ENCODE results near the gene PSMB1. TPM values are rescaled to one million over a fixed set of nuclear protein-coding genes. Genes with fewer than 3 reads are reported as not detected.

Gene PSMB1
- total and polyA plus RNA-seq, 2 donors (not counting 3 experiments of a cell fraction or from before 2014, with no cell fraction given), result 198 to 560 TPM

- Histone ChIP-seq H3K27me3 (ENCODE audit: control insufficient read depth in 2 of 2, insufficient read depth in 2 of 2, low read length in 2 of 2) (peaks cover 0 to 2% of the 10 kb centered on the region in 2 experiments), H3K4me1 (ENCODE audit: control insufficient read depth, extremely low read depth, insufficient read depth, low read length) (no peaks in the 10 kb centered on the region), H3K27ac (ENCODE audit: insufficient read depth, low read depth, low read length) (no peak overlapping the region), H3K9me3 (replicated peaks; ENCODE audit: control insufficient read depth, insufficient read depth, low read length) (no peaks in the 10 kb centered on the region), H3K9me1 (replicated peaks; ENCODE audit: control insufficient read depth, extremely low read depth, insufficient read depth, low read length) (no peaks in the 10 kb centered on the region), H3K9ac (replicated peaks; ENCODE audit: extremely low read depth, insufficient read depth, low read length) (no peak overlapping the region), H3K79me2 (ENCODE audit: control insufficient read depth, insufficient read depth, low read length) (no peaks in the 10 kb centered on the region), H2AFZ (ENCODE audit: low read depth, low read length) (no peak overlapping the region), H3K4me2 (ENCODE audit: insufficient read depth, low read length) (no peak overlapping the region), H3K4me3 (replicated peaks in 1 of 3; ENCODE audit: insufficient read depth in 1 of 3, low read depth in 1 of 3, low read length in 3 of 3) (no peak overlapping the region), H4K20me1 (replicated peaks; ENCODE audit: control insufficient read depth, extremely low read depth, insufficient read depth, low read length) (no peaks in the 10 kb centered on the region), H3K36me3 (ENCODE audit: control insufficient read depth in 2 of 2, extremely low read depth in 1 of 2, insufficient read depth in 2 of 2, low read length in 2 of 2) (no peaks in the 10 kb centered on the region)
- no TSS peak for BruUV-seq (replicated peaks)
- intact Hi-C loops (cut with micrococcal nuclease), result no loop called here
- DNase-seq (ENCODE audit: low read depth, low spot score), result no peak
- no peak for FAIRE-seq
- no peak for TF ChIP-seq FOS (IDR thresholded peaks at IDR 0.05; ENCODE audit: borderline replicate concordance, insufficient read depth, low read length)
- TF ChIP-seq MYC (IDR thresholded peaks at IDR 0.05; ENCODE audit: low read depth, low read length), result no peak
- no peak for TF ChIP-seq MAX (IDR thresholded peaks at IDR 0.05; ENCODE audit: insufficient read depth, insufficient read length)
- no peak for TF ChIP-seq GATA2 (IDR thresholded peaks at IDR 0.05; ENCODE audit: insufficient read depth, insufficient read length, low read depth, low read length)
- TF ChIP-seq POLR2AphosphoS5 (IDR thresholded peaks at IDR 0.05; ENCODE audit: insufficient read depth, low read depth, low read length), result no peak
- no peak for TF ChIP-seq EZH2 (IDR thresholded peaks at IDR 0.05; ENCODE audit: borderline replicate concordance, low read depth, low read length, severe bottlenecking)
- no peak for TF ChIP-seq JUN (IDR thresholded peaks at IDR 0.05; ENCODE audit: borderline replicate concordance, insufficient read depth, insufficient read length, low read depth)
- TF ChIP-seq CTCF (IDR thresholded peaks at IDR 0.05; ENCODE audit: extremely low read depth in 1 of 2, insufficient read depth in 1 of 2, low read depth in 1 of 2, low read length in 2 of 2), result no peak
- no peak for TF ChIP-seq POLR2A (IDR thresholded peaks at IDR 0.05; ENCODE audit: low read depth, low read length)
- POLR2A ChIA-PET, result no interaction called here
- dilution Hi-C loops (cut with MboI; ENCODE audit: extremely low pct_ligation_motif_present, low sequenced_read_pairs), result no loop called here
- CTCF ChIA-PET, result no interaction called here
These were observed 52.0 kb downstream of the PSMB1 start for GRCh38 chr6:170500955-170501590.
